ENCODE data around the gene RNLS.

Gene RNLS

GRCh38 chr10:88297103-88297502 is 286.0 kb downstream of the RNLS start:
- no peak for TF ChIP-seq CTCF (IDR thresholded peaks at IDR 0.05; ENCODE audit: low read depth, low read length)
- DNase-seq (ENCODE audit: extremely low read depth, low read depth): no peak

- no peak for TF ChIP-seq CTCF (IDR thresholded peaks at IDR 0.05; ENCODE audit: low read depth, low read length)
- DNase-seq (ENCODE audit: extremely low read depth, low read depth): no peak
These were observed 289.4 kb downstream of the RNLS start for GRCh38 chr10:88293651-88294230.

- no peak for TF ChIP-seq CTCF (IDR thresholded peaks at IDR 0.05; ENCODE audit: low read depth, low read length)
- DNase-seq (ENCODE audit: extremely low read depth, low read depth): no peak
These were observed 290.0 kb downstream of the RNLS start for GRCh38 chr10:88293073-88293472.

GRCh38 chr10:88292185-88292514 is 291.0 kb downstream of the RNLS start:
- DNase-seq (ENCODE audit: extremely low read depth, low read depth): no peak
- TF ChIP-seq CTCF (IDR thresholded peaks at IDR 0.05; ENCODE audit: low read depth, low read length): no peak

- TF ChIP-seq CTCF (IDR thresholded peaks at IDR 0.05; ENCODE audit: low read depth, low read length): no peak
- DNase-seq (ENCODE audit: extremely low read depth, low read depth): no peak
These were observed 291.6 kb downstream of the RNLS start for GRCh38 chr10:88291289-88292184.

GRCh38 chr10:88289342-88289741 is 293.8 kb downstream of the RNLS start:
- TF ChIP-seq CTCF (IDR thresholded peaks at IDR 0.05; ENCODE audit: low read depth, low read length): no peak
- no peak for DNase-seq (ENCODE audit: extremely low read depth, low read depth)

GRCh38 chr10:88288320-88289059 is 294.6 kb downstream of the RNLS start:
- no peak for TF ChIP-seq CTCF (IDR thresholded peaks at IDR 0.05; ENCODE audit: low read depth, low read length)
- no peak for DNase-seq (ENCODE audit: extremely low read depth, low read depth)

All from AG09319 (cell line).